Myocyte (in vitro differentiated cells): ENCODE data around the gene PRR36. TPM values are rescaled to one million over a fixed set of nuclear protein-coding genes. Genes with fewer than 3 reads are reported as not detected.
A peak's percentile ranks its signal among the peaks of the same experiment; 100 is the strongest.

Experiments
- DNase-seq: peaks from one replicate; pipeline ENCODE4 v3.0.0-alpha.2; 2012; ENCODE audit warnings: low read depth
- total RNA-seq: library from RNA; depleted of rRNA; stranded (reverse); fragments of >200 nt; gene quantifications from 2 replicates; pipeline ENCODE4 v1.2.3, GENCODE V29; 2014

PRR36 gene
- total RNA-seq, 1 donor from 2014 or later, result not detected

DNA sequence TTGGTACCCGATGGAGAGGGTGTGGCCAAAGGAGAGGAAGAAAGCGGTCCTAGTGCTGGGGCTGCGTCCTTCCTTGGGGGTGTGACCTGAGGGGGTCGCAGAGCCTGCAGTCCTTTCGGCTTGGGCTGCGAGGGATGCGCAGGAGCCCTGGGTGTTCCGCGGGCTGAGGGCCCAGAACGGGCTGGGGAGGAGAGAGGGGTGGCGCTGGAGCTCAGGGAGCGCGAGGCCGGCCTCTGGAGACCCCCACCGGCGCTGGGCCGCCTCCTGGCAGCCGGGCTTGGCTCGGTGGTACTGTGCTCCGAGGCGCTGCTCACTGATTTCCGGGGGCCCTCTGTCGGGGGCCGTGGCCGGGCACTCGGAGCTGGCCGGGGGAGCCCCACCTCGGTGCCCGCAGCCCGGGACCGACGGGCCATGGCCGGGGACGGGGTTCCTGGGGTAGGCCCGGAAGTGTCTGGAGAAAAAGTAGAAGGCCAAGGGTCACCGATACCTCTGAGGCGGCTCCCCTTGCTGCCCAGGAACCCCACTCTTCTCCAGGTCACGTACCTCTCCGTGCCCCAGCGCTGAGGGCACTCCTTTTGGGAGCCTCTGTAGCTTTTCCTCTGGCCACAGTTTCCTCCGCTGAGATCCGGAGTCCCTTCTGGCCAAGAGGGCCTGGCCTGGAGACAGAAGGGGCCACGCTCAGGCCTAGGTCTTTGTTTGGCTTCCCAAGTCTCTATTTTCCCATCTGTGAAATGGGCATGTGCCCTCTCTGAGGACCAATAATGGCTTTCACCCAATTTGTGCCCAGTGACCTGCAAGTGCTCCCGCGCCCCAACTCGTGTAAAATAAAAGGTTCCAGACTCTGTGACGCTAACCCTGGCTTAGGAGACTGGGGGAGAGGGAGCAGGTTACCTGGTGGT is 1.6 kb downstream of the PRR36 start:
- no peak for DNase-seq

DNA sequence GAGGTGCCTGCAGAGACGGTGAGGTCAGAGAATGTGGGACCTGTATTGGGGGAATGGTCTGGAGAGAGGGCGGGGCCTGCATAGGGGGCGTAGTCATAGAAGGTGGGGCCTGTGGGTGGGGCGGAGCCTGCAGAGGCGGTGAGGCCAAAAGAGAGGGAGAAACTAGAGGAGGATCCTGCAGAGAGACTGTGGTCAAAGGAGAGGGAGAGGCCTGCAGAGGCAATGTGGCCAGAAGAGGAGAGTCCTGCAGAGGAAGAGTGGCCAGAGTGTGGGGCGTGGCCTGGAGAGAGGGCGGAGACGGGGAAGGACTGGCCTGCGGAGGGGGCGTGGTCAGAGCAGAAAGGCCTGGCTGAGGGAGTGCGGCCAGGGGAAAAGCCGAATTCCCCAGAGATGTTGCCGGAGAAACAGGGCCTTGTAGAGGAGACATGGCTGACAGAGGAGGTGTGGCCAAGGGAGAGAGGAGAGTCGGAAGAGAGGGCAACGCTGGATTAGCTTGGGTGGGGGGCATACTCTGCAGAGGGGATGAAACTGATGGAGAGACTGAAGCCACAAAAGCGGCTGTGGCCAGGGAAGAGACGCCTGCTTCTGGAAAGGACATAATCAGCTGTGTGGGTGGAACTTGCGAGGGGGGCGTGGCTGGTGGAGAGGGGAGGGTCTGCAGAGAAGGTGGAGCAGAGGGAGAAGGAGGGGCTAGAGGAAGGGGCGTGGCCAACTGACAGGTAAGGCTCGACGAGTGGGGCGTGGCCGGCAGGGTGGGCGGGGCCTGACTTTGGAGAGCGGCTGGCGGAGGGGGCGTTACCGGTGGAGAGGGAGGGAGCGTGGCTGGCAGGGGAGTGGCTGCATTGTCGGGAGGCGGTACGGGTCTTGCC is 2.5 kb downstream of the PRR36 start:
- peak; percentile 85 for DNase-seq

DNA sequence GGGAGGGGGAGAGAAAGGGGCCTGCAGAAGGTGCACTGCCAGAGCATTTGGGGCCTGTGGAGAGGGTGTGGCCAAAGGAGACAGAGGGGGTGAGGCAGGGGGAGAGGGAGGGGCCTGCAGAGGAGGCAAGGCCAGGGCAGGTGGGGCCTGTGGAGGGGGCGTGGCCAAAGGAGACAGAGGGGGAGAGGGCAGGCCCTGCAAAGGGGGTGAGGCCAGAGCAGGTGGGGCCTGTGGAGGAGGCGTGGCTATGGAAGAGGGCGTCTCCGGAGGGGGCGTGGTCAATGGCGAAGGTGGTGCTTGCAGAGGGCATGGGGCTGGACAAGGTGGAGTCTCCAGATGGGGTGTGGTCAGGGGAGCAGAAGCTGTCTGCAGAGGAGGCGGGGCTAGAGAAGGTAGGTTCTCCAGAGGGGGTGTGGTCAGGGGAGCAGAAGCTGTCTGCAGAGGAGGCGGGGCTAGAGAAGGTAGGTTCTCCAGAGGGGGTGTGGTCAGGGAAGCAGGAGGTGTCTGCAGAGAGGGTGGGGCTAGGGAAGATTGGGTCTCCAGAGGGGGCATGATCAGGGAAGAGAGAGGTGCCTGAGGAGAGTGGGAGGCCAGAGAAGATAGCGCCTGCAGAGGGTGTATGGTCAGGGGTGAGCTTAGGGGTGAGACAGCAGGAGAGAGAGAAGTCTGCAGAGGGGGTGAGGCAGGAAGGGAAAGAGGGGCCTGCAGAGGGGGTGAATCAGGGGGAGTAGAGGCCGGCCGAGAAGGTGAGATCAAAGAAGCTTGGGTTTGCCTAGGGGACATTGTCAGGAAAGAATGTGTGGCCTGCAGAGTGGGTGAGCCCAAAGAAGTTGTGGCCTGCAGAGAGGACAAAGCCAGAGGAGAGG is 3.4 kb downstream of the PRR36 start:
- no peak for DNase-seq

DNA sequence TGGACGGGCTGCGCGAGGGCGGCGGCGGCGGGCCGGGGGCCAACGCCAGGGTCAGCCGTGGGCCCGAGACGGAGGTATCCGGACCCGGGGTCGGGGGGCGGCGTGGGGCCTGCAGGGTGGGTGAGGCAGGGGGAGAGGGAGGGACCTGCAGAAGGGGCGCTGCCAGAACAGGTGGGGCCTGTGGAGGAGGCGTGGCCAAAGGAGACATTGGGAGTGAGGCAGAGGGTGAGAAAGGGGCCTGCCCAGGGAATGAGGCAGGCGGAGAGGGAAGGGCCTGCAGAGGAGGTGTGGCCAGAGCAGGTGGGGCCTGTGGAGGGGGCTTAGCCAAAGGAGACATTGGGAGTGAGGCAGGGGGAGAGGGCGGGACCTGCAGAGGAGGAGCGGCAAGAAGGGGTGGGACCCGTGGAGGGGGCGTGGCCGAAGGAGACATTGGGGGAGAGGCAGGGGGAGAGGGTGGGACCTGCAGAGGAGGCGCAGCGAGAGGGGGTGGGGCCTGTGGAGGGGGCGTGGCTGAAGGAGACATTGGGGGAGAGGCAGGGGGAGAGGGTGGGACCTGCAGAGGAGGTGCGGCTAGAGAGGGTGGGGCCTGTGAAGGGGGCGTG is 4.2 kb downstream of the PRR36 start:
- no peak for DNase-seq

DNA sequence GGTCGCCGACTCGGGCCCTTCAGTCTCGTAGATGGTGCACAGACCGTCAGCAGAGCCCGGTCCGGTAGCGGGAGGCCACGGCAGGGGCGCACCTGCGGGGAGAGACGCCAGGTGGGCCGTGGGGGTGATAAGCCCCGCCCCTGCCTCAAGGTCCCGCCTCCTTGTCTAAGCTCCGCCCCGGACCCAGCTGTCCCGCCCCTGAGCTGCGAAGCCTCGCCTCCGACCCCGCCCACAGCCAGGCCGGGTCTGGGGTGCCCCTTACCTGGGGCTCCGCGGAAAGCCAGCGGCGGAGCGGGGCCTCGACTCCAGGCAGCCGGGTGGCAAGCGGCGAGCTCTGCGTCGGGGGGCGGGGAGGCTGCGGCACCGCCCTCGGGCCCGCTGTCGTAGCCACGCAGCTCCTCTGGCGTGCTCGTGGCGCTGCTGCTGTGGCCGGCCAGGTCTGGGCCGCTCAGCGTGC is 4.7 kb downstream of the PRR36 start:
- no peak for DNase-seq

DNA sequence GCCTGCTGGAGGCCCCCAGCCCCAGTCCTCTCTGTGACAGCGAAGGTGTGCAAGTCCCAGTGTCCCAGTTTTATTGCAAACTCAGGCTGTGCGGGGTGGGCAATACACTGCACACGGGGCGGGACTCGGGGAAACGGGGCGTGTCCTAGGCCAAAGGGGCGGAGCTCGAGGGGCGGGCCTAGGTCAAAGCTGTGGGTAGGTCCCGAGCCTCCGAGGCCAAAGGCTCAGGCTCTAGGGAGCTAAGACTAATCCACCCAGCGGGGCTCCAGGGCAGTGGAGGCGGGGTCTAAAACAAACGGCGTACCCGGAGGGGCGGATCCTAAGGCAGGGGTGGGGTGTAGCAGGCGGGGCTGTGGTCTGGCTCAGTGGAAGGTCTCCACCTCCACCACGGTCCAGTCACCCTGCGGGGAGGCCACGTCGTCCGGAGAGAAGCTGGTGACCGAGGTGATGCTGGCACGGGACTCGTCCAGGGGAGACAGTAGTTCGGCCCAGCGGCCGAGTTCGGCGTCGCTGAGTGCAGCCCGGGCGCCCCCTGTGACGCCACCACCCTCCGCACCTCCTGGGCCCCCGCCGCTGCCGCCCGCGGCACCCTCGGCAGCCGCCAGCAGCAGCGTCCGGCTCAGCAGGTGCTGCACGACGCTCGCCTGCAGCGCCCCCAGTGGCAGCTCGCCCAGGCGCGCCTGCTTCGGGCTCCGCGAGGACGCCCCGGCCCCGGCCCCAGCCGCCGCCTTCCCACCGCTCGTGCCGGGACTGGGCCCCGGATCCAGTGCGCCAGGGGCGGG is 5.3 kb downstream of the PRR36 start:
- DNase-seq, result peak; percentile 68

DNA sequence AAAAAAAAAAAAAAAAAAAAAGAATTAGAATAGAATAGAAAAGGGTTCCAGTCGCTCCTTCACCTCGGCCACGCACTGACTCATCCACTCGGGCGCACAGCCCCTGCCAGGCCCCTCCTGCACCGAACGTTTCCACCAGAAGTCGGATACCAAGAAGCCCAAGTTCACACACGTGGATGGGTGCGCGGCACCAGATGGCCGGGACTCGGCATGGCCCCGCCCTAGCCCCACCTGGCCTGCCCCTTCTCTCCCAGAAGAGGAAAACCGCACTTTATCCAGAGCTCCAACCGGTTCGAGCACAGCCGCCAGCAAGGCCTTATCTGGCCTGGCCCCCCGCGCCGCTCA is 5.9 kb downstream of the PRR36 start:
- no peak for DNase-seq

DNA sequence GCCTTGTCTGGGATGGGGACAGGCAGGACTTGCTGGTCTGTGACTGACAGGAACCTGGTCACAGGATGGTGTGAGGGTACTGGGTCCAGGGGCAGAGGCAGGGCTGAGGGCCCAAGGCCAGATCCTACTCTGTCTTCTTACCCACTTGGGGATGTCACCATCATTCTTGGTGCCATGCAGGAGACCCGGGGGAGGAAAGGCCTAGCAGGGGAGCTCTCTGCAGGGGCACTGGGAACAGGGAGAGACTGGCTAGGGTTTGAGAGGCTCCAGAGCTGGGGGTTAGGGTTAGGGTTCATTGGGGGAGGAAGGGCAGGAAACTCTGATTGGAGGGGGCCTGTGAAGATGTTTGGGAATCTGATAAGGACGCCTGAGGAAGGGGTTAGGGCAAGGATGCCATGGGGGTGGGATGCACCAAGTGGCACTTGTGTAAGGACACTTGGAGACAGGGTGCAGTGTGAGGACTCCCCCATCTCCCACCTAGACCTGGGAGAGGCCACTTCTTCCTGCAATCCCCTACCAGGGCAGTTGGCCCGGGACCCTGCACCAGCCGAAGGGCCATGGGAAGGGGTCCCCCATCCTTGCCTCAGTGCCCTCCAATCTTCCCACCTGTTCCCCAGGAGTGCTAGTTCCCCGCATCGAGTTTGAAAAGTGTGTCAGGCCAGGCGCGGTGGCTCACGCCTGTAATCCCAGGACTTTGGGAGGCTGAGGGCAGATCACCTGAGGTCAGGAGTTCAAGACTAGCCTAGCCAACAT is 6.9 kb downstream of the PRR36 start:
- no peak for DNase-seq

DNA sequence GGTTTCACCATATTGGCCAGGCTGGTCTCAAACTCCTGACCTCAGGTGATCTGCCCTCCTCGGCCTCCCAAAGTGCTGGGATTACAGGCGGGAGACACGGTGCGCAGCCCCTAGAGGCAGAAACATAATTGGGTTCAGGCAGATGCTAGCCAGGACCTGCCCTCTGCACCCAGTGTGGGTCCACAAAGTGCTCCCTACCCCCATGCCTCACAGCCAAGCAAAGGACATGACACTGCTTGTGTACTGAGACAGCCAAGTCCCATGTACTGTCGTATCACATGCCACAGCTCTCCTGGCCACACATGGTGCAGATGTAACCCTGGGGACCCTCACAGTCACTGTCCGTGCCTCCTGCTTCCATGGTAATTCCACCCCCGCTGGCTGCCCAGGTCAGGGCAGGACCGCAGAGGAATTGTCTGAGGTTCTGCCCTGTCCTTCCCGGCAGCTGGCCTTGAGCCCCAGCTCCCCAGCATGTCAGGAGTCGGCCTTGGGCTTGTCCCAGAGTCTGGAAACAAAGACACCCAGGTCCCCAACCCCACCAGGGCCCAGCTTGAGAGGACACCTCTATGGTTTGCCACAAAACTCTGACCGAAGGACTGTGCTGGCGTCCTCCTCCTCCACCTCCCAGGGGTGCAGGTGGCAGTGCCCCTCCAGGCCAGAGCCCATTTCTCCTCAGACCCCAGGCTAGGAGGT is 7.6 kb downstream of the PRR36 start:
- no peak for DNase-seq

DNA sequence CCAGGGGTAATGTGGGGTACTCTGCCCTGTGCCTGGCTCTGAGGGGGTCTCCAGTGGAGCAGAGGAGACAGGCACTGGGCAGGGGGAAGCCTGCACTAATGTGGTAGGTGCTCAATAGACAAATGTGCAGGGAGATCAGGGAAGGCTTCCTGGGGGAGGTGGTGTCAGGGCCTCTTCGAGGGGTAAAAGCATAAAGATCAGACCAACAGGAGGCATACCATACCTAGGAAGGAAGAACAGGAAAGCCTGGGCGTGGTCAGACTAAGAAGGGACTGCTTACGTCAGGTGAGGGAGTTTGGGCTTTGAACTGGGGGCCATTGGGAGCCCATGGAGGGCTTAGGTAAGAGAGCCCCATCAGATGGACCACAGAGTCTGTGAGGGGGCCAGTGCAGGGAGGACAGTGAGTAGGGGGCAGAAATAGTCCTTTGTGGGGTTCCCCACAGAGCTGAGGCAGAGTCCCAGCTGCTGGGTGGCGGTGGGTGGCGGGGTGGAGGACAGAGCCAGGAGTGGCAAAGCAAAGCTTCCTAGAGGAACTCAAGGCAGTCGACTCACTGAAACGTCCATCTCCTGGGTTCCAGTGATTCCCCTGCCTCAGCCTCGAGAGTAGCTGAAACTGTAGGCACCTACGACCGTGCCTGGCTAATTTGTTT is 8.8 kb downstream of the PRR36 start:
- DNase-seq, result no peak

DNA sequence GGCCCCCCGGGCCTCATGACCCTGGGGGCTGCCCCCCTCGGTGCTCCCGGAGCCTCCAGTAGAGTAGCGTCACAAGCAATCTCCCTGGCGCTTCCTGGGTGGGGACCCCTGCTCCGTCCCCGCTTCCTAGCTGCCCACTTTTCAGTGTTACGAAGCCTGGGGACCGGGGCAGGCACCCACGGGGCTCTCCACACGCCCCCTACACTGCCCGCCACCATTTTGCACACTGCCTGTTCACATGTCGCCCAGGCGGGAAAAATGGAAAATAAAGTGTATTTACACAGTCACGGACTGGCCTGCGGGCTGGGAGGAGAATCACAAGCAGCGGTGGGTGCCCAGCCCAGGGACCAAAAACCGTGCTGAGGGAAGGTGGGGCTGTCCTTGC is 9.5 kb downstream of the PRR36 start:
- no peak for DNase-seq

DNA sequence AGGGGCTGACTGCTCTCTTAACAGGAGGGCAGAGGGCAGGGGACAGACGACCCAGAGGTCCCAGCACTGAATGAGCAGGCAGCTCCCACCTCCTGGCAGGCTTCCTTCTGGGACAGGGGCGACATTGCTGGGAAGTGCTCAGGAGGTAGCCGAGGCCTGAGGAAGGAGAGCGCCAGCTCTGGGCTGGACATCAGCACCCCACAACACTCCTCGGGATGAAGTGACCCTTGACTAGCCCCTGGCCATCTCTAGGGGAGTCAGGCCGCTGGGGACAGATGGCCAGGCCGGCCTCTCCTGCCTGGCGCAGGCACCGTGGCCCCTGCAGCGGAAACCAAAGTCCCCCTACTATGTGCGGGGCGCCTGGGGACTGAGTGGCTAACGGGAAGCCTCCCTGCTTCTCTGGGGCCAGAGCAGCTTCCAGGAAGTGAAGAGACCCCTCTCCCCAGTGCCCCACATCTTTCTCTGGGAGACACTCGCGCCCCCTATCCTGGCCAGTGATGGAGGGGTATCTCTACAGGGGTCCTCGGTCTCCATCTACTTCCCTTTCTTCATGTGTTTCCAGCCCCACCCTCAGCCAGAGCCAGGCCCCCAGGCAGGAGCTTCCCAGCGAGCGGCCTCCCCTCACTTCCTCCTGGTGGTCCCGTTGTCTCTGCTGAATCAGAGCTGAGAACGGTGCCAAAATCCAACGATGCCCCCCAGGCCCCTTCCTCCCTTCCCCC is 10.1 kb downstream of the PRR36 start:
- no peak for DNase-seq

DNA sequence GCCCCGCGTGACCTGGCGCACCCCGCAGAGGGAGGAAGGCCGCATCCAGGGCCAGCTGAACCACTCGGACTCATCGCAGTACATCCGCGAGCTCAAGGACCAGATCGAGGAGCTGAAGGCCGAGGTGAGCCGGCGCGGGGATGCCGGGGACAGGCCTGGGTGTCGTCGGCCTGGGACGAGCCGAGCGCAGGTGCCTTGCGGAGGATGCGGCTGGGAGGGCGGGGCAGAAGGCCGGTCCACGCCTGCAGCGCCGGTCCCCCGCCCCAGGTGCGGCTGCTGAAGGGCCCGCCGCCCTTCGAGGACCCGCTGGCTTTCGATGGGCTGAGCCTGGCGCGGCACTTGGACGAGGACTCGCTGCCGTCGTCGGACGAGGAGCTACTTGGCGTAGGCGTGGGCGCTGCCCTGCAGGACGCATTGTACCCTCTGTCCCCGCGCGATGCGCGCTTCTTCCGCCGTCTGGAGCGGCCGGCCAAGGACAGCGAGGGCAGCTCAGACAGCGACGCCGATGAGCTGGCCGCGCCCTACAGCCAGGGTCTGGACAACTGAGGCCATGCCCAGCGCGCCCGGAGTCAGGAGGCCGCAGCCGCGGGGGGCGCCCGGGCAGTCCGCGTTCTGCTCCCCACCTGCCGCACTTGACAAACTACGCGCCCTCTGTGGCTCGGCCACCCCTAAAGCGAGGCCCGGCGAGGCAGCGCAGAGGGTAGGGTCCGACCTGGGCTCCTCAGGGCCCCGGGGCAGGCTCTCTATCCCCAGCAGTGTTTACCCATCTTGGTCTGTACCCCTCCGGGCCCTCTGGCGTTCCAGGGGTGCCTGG is 10.8 kb downstream of the PRR36 start:
- no peak for DNase-seq

DNA sequence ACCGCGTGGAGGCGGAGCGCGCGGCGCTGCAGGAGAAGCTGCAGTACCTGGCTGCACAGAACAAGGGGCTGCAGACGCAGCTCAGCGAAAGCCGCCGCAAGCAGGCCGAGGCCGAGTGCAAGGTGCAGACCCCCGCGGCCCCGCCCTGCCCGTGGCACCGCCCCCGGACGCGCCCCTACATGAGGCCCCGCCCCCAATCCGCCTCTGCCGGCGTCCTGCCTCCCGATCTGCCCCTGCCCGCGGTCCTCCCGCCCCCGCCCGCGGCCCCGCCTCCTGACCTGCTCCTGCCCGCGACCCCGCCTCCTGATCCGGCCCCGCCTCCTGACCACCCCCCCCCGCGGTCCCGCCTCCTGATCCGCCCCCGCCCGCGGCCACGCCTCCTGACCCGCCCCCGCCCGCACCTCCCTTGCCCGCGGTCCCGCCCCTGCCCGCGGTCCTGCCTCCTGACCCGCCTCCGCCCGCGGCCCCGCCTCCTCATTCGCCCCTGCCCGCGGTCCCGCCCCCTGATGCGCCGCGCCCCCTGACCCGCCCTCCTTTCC is 11.7 kb downstream of the PRR36 start:
- DNase-seq, result no peak

DNA sequence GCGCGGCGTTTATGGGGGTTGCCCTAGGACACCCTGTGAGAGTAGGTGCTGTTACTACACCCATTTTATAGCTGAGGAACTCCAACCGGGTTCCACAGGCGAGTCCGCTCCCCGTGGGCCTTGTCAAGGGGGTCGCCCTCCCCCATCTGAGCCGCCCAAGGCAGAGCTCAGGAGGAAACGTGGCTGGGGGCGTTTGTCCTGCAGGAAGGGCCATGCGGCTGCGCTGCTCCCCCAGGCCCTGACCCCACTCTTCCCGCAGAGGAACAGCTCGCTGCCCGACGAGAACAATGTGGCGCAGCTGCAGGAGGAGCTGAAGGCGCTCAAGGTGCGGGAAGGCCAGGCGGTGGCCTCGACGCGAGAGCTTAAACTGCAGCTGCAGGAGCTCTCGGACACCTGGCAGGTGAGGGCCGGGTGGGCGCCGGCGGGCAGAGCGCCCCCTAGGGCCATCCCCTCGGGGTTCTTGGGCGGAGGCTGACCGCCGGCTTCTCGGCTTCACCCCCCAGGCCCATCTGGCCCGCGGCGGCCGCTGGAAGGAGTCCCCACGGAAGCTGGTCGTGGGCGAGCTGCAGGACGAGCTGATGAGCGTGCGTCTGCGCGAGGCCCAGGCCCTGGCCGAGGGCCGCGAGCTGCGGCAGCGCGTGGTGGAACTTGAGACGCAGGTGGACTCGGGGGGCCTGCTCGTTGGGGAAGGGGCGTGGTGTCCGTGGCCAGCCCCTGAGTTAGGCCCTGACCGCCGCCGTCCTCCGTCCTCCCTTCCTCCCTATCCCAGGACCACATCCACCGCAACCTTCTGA is 12.4 kb downstream of the PRR36 start:
- DNase-seq, result no peak
